IPS DF 19.7 (cell line): Measurements from ENCODE around the gene KIF3C.
"Not testable (repeated sequence)": the region's sequence is repeated elsewhere in the genome, so short reads cannot be mapped to it uniquely, and the experiment has no call there.

ENCODE experiments used
- DNase-seq: peaks from one replicate; pipeline ENCODE4 v3.0.0-alpha.2; 2013; ENCODE audit warnings: low read depth, low spot score

KIF3C gene

GRCh38 chr2:25999406-25999805, 17.1 kb upstream of the KIF3C start:
- not testable (repeated sequence) for DNase-seq

DNA sequence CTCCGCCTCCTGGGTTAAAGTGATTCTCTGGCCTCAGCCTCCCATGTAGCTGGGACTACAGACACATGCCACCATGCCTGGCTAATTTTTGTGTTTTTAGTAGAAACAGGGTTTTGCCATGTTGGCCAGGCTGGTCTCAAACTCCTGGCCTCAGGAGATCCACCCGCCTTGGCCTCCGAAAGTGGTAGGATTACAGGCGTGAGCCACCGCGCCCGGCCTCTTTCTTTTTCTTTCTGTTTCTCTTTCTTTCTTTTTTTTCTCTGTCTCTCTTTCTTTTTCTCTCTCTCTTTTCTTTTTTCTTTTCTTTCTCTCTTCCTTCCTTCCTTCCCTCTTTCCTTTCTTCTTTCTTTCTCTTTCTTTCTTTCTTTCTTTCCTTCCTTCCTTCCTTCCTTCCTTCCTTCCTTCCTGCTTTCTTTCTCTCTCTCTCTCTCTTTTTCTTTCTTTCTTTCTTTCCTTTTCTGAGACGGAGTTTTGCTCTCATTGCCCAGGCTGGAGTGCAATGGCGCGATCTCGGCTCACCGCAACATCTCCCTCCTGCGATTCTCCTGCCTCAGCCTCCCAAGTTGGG, 16.6 kb upstream of the KIF3C start:
- not testable (repeated sequence) for DNase-seq

DNA sequence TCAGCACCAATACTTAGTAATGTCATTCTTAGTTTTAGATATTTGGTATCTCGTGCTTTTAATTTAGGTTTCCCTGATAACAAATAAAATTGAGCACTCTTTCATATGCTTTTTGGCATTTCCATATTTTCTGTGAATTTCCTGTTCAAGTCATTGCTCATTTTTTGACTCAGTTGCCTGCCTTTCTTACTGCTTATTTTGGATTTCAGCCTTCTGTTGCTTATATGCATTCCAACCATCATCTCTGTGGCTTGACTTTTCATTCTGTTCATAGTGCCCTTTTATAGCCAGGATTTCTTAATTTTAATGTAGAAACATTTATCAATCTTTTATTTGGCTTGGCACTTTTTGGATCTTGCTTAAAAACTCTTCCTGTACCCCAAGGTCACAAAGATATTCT, 14.5 kb upstream of the KIF3C start:
- DNase-seq, result no peak

GRCh38 chr2:25994509-25994908, 12.2 kb upstream of the KIF3C start:
- DNase-seq, result no peak

GRCh38 chr2:25993049-25993448, 10.8 kb upstream of the KIF3C start:
- no peak for DNase-seq

GRCh38 chr2:25992556-25992955, 10.3 kb upstream of the KIF3C start:
- no peak for DNase-seq

DNA sequence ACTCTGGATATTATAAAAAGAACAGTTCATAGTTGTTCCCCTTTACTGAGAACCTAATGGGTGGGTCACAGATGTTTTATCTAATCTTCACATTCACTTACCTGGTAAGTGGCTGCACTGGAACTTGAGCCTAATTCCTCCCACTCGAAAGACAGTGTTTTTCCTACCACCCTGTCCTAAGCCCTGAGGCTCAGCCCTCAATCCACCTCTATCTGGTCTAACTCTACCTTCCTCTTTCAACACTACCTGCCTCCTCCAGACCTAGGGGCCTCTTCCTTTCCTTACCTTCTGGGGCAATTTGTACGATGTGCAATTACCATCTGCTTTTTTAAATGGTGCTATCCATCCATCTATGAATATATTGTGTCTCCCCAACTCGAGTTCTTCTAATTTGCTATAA, 9.7 kb upstream of the KIF3C start:
- no peak for DNase-seq

DNA sequence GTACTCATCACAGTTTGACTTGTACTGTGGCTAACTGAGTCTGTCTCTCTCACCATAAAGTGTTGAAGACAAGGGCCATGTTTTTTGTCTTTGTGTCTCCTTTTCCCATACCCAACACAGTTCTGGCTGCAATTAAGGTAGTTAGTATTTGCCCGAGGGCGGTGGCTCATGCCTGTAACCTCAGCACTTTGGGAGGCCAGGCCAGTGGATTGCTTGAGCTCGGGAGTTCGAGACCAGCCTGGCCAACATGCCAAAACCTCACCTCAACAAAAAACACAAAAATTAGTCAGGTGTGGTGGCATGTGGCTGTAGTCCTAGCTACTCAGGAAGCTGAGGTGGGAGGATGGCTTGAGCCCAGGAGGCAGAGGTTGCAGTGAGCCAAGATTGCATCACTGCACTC, 6.9 kb upstream of the KIF3C start:
- DNase-seq, result no peak

DNA sequence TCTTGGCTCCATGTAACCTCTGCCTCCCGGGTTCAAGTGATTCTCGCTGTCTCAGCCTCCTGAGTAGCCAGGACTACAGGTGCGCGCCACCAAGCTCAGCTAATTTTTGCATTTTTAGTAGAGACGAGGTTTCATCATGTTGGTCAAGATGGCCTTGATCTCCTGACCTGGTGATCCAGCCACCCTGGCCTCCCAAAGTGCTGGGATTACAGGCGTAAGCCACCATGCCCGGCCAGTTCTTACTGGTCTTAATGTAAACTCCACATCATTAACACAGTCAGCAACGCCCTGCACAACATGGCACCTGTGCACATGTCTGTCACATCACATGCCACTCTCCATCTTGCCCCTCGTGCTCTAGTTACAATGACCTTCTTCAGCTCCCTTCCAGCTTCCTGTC, 5.8 kb upstream of the KIF3C start:
- DNase-seq, result no peak

DNA sequence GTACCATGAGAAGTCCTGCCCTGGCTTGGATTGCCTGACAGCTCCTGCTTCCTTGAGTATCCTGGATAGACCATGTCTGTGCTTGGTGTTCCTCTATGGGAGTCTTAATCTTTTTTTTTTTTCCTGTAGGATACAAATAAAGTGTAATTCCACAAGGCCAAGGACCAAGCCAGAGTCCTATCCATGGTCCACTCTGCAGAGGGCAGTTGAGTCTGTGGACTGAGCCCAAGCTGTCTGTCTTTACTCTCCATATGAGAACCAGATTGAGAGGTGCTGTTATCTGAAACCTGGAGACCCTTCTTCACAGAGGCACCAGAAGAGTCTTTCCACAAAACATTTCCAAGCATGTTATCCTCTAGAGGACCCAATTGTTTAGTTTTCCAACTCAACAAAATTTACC, 1.4 kb upstream of the KIF3C start:
- no peak for DNase-seq

GRCh38 chr2:25982968-25983280, 627 bp upstream of the KIF3C start:
- DNase-seq, result no peak

- DNase-seq, result no peak
These were observed 563 bp downstream of the KIF3C start for GRCh38 chr2:25981596-25982272.

DNA sequence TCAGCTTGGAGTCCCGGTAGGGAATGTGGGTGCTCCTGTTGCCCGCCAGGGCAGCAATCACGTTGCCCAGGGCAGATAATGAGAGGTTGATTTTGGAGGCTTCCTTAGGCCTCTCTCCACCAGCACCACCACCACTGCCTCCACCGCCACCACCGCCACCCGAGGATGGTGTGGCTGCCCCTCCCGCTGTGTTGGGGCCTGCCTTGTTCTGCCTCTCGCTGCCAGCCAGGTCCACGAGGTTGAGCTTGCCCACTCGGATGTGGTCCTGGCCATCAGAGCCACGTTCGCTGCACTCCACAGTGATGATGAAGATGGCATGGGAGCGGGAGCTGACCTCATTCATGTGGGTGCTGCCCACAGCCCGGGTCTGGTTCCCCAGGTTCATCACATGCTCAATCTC, 1.3 kb downstream of the KIF3C start:
- DNase-seq, result no peak

DNA sequence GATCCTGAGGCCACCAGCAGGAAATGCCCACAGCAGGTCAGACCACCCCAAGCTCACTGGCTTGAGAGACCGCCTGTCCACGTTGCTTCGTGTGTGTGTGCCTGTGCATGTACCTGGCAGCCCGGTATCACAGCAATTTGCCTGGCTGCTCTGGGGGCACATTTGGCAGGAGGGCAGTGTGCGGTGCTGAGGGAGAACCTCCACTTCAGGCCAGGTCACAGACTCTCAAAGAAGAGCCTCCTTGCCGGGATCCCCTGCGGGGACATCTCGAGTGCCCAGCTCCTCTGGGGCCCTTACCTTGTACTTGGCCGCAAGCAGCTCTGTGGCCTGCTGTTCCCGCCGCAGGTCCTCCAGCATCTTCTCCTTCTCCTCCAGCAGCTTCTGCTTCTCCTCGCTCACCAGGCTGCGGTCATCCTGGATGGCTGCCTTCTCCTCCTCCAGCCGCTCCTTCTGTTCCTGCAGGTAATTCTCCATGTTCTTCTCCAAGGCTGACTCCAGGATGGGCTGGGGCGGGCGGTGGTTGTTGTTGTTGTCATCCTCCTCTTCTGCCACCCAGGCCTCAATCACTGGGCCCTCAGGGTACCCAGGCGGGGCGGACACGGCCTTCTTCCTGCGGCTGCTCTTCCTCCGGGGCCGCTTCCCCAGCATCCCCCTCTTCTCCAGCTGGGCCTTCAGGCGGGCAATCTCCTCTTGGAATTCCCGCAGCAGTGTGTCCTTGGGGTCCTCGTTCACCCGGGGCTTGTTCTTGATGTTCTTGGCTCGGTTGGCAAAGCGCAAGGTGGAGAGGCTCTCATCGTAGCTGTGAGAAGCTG, 2.0 kb downstream of the KIF3C start:
- DNase-seq, result no peak

GRCh38 chr2:25979001-25979400, 3.3 kb downstream of the KIF3C start:
- DNase-seq, result no peak

- DNase-seq, result no peak
These were observed 4.5 kb downstream of the KIF3C start for GRCh38 chr2:25977768-25978167.

DNA sequence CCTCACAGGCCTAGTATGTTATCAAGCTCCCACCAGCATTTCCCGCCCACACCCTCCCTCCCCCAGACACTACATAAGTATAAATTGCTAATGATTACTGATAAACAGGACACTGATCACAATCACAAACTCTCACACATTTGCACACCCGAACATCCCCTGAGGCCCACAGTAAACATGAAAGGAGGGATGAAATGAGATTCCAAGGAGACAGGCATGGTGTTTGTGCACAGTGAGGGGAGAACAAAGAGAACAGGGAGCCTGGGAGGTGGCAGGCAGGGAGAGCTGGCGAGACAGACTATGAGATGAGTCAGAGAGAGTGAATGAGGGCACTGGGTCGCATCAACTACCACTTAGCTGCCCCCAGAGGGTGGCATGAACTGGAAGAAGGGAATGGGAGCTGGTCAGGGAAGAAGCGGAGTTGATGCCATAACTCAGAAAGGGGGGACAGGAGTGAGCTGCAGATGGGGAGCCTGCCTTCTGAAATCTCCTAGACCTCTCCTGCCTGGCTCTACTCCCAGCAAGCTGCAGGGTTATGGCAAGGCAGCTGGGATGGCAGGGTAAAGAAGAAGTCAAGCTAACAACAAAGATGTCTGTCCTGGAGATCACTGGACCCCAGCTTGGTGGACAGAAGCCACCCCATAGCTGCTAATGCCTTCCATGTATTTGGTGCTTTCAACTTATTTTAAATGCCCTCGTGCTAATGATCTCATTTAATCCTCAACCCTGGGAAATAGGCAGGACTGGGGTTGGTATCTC, 5.1 kb downstream of the KIF3C start:
- DNase-seq, result no peak

- DNase-seq, result no peak
These were observed 10.1 kb downstream of the KIF3C start for GRCh38 chr2:25972049-25972823.

- DNase-seq, result no peak
These were observed 10.7 kb downstream of the KIF3C start for GRCh38 chr2:25971596-25971995.

- no peak for DNase-seq
These were observed 15.6 kb downstream of the KIF3C start for GRCh38 chr2:25966531-25967270.

DNA sequence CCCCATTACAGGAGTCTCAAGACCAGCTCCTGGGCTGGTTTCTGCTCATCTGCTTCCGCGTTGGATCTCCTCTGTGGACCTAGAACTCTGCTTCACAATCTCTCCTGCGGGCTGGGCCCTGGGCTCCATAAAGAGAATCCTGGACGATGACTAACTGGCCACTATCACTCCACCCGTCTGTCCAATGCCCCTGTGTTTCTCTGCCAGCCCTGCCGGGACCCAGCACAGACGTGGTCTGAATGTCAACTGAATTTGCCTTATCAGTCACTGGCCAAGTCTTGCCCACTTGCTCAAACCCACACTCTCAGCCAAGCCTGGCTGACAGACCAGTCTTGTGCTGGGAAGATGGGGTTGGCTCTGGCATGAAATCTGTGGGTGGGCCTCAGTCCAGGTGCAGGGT, 17.4 kb downstream of the KIF3C start:
- no peak for DNase-seq
